GM19025 (cell line): ENCODE results near the gene PEBP1.
"Not testable (repeated sequence)": the region's sequence is repeated elsewhere in the genome, so short reads cannot be mapped to it uniquely, and the experiment has no call there.

ENCODE experiments used
- ATAC-seq: cut with Tn5 transposase; IDR thresholded peaks from one replicate; pipeline ENCODE4 v1.9.1; 2021; ENCODE audit warnings: mild to moderate bottlenecking, low read depth, moderate library complexity; ENCODE audit not compliant: unreplicated experiment

PEBP1 gene

DNA sequence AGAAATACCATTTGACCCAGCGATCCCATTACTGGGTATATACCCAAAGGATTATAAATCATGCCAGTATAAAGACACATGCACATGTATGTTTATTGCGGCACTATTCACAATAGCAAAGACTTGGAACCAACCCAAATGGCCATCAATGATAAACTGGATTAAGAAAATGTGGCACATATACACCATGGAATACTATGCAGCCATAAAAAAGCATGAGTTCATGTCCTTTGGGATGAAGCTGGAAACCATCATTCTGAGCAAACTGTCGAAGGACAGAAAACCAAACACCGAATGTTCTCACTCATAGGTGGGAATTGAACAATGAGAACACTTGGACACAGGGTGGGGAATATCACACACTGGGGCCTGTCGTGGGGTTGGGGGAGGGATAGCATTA lies 6.5 kb upstream of the PEBP1 start:
- ATAC-seq: not testable (repeated sequence)

DNA sequence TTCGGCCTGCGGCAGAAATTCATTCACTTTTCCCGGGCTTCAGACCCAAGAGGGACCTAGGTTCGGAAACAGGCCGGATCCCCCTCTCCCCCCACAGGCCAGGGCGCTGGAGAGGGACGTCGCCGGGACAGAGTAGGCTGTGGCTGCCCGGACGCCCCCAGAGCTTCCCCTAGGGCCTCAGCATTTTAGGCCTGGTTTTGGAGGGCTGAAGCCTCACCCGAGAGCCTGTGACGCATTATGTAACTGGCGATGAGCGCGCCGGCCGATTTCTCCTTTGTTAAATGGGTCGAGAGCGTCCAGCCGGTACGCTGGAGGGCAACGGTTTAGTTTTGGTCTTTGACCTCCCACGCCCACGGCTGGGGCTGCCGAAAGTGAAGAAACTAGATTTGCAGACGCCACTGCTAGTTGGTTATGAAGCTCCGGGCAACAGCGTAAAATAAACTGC lies 657 bp downstream of the PEBP1 start:
- ATAC-seq: peak; percentile 14

DNA sequence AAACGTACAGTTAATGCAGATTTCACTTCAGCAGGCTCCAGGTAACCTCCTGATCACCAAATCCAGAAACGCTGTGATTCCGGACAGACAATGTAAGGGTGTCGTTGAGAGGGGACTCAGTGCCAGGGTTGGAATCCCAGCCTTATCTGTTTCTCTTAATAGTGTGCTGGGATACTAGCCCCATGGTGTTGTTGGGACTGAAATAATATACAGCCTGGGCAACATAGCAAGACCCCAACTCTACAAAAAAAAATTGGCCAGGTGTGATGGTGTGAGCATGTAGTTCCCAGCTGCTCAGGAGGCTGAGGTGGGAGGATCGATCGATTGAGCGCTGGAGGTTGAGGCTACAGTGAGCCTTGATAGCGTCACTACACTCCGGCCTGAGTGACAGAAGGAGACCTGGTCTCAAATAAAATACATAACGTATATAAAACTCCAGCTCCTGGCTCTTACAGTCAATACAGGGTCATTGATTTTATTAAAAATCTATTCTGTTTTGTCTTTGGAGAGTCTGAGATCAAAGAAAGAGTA lies 1.3 kb downstream of the PEBP1 start:
- no peak for ATAC-seq

DNA sequence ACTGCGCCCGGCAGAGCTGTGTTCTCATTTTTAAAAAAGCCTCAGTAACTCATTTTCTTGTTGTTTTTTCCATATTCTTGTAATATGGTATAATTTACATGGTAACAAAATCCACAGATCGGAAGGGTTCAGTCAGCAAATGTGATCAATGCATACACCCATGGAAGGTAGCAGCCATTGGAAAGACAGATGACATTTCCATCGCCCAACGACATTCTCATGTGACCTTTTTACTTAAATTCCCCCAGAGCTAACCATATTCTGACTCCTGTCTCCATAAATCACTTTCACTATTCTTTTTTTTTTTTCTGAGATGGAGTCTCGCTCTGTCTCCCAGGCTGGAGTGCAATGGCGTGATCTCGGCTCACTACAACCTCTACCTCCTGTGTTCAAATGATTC lies 4.9 kb downstream of the PEBP1 start:
- ATAC-seq: no peak

DNA sequence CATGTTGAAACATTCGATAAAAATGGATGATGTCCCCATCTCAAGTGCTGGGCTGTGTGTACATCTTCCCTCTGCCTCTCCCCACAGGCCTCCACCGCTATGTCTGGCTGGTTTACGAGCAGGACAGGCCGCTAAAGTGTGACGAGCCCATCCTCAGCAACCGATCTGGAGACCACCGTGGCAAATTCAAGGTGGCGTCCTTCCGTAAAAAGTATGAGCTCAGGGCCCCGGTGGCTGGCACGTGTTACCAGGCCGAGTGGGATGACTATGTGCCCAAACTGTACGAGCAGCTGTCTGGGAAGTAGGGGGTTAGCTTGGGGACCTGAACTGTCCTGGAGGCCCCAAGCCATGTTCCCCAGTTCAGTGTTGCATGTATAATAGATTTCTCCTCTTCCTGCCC lies 8.6 kb downstream of the PEBP1 start:
- no peak for ATAC-seq

DNA sequence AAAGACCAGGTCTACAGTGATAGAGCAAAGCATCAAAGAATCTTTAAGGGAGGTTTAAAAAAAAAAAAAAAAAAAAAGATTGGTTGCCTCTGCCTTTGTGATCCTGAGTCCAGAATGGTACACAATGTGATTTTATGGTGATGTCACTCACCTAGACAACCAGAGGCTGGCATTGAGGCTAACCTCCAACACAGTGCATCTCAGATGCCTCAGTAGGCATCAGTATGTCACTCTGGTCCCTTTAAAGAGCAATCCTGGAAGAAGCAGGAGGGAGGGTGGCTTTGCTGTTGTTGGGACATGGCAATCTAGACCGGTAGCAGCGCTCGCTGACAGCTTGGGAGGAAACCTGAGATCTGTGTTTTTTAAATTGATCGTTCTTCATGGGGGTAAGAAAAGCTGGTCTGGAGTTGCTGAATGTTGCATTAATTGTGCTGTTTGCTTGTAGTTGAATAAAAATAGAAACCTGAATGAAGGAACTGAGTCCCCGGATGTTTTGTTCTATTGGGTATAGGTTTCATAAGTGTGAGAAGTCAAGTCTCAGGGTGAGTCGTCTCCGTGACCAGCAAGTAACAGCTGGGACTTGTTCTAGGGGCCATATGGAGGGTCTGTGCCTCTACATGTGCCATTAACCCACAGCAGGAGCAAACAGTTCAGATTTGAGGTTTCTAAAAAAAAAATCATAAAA lies 9.3 kb downstream of the PEBP1 start:
- ATAC-seq: no peak

DNA sequence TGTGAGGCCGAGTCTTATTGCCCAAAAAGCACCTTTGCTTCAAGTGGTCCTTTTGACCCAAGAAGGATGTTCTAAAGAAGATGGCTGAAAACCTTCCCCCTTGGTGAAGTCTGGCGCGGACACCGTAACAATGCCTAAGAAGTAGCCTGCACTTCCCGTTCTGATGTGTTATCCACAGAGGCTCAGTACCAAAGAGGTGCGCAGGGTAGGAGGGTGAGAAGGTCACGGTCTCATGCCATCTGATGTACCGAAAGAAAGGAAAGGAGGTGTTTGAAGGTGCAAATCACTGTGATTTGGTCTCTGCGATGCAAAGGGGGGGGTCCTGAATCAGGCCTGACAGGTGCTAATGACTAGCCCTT lies 9.9 kb downstream of the PEBP1 start:
- no peak for ATAC-seq

DNA sequence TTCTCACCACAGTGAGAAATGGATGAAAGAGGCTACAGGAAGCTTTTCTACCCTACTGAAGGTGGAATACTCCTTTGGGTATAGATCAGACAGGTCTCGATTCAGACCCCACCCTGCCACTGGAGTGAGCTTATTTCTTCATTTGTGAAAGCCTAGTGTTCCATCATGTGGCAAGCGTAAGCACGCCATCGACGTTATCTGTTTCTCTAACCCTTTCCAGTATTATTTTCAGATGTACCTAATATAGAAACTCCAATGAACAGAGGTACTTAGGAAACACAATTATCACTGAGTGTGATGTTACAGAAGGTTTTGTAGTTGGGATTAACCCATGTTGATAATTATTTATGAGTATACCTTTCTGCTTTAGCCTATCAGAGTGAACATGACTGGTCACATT lies 12.4 kb downstream of the PEBP1 start:
- no peak for ATAC-seq

DNA sequence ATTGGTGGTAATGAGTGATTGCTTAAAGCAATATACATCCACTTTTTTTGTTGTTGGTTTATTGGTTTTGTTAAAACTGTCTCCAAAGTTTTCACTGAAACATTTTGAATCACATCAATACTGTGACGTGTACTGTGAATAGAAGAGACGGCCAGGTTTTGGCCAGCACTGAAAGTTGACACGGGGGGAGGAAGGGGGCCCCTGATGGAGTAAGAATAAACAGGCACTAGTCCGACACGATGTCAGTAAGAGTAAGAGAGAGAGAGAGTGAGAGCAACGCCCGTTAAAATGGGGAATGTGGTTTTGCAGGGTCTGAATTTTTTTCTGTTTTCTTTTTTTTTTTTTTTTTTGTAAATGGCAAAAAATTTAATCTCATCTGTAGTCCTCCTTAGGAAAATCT lies 14.7 kb downstream of the PEBP1 start:
- no peak for ATAC-seq

DNA sequence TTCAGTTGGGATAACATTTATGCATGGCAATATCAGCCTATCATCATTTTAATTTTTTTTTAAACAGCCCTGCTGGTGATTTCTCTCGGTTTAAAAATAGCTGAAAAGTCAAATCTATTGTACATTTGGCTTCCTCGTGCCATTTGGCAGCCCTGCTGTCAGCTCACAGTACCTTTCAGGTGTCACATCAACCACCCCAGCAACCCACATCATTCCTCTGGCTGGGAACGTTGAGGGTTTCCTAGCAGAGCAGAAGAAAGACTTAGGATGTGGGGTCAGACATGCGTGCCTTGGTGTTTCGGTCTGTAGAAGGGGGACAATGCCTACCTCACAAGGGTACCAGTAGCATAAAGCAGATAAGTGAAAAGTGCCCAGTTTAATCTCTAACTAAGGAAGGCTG lies 15.8 kb downstream of the PEBP1 start:
- no peak for ATAC-seq

DNA sequence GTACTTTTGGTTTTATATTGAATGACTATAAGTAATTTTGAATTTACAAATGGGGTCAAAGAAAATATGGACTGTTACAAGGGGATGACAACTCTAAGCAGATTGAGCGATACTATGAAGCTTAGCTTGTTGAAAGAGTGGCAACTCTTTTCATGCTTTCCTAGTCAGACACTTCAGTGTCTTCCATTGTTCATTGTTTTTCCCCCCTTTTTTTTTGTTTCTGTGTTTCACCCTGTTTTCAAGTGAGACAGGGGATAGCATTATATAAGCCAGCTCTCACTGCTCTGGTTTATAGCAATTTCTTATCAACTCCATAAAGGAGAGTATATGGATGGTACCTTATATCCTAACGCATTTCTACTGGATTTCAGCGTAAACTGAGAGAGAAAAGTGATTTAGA lies 24.6 kb downstream of the PEBP1 start:
- no peak for ATAC-seq

DNA sequence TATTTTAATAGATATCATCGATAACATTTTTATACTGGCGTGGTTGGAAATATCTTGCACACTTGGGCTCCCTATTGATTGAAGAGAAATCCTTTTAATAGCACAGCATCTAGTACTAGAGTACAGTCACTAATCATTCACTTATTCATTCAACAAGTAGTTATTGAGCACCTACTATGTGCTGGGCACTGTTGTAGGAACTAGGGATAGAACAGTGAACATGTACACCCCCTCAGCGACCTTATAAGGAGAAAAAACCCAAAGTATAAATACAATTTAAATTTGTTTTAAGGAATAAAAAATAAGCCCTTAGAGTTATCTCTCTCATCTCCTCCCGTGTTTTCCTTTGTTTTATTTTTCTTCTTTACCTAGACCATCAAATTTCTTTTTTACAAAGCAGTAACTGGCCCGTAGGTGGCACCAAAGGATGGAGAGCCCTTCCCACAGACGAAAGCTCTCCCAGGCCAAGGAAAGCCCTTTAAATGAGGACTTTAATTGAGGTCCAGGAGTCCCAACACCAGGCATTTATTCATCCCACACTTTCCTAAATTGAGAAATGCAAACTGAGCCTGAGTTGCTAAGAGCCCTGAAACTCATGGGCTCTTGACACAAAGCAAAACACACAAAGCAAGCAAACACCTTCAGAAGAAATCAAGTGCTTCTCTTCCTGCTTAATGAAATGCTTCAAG lies 29.0 kb downstream of the PEBP1 start:
- ATAC-seq: no peak

DNA sequence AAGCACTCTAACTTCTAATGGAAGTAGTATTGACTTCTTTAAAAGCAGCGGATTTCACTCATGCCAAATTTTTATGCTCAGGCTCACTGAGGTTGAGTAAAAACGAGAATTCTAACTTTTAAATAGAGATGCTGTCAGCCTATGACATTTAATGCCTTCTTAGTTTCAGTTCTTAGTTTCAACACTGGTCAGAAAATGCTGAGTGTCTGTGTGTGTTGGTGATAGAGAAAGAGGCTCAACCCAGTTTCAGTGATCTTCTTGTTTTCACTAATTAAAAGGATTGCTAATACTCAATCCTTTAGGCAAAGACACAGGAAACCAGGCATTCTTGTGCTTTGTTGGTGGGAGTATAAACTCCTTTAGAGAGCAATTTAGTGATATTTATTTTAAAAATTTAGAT lies 31.0 kb downstream of the PEBP1 start:
- peak; percentile 91 for ATAC-seq

DNA sequence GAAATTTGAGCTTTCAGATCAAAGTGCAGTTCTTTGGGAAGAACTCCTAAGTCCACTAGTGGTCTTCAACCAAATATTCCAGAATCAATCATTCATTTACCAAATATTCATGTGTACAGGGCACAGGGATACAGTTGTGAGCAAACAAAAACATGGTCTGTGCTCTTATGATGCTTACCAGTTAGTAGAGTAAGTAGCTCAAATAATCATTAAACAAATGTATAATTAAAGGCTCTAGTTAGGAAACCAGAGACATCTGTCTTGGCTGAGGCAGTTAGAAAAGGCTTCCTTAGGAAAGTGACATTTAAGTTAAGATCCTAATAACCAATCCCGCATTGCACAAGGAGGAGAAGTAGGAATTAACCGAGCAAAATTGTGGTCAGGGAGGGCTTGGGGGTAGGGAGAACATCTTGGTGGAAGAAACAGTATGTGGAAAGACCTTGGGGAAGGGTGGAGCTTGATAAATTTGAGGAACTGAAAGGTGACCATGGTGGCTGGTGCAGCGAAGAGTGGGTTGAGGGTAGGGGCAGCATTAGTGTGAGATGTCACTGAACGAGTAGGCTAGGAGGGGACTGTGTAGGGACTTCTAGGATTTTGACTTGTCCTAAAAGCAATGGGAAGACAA lies 40.0 kb downstream of the PEBP1 start:
- no peak for ATAC-seq

DNA sequence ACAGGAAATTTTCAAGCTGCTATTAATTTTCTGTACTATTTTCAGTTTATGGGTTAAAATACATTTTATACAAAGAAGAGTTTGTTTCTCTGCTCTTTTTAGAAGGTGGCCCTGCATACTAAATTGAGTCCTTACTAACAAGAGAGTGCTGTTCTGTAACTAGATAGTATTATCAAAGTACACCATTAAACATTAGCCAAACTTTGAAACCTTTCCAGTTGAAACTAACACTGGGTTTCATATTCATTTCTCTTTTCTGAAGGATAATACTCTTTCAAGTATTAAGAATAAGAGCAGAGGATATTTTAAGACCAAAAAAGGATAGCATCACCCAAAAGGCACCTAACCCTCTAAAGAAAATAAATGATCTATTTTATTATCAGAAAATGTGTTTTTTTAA lies 47.2 kb downstream of the PEBP1 start:
- no peak for ATAC-seq

DNA sequence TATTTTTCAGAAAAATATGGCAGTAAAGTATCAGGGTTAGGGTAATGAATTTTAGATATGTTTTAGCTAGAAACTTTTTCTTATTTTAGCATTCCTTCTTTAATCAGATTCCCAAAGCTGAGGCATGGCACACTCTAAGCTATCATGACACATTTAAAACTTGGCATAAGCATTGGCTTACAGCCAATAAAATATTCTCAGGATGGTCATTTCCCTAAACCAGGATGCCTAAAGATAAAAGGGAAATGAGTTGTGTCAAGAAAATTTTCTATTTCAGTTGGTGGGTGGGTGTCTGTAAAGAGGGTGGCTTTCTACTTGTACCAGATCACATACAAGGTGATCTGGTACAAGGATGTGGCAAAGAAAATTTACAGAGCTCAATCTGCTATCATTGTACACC lies 47.8 kb downstream of the PEBP1 start:
- no peak for ATAC-seq

DNA sequence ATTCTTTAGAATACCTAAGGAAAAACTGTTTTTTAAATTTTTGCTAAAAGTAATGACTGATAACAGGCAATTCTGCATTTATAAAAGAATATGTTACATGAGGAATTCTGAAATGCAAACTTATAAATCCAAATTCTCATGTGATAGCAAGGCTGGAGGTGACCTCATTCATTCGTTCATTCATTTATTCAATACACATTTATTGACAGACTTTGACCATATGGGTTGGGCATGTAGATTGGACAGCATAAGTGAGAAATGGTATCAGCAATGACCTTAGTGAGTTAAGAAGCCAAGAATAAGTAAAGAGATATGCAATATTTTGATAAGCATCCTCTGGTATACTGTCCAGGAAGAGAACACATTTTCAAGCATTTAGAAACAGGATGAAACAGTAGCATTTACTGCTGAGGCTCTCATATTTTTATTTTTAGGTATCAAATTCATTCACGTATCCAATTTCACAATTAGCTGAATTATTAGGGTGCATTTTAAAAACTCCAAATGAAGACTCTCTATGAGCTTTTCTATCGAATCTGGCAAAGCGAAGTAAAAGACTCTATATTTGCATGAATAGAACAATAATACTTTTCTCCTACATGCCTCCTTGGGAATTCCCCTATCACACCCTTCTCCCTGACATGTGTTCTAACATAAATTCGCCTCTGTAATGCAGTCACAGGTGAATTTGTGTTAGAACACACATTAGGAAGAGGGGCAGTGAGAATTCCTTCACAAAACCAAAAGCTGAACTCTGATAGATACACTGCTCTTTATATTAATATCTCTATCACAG lies 49.9 kb downstream of the PEBP1 start:
- no peak for ATAC-seq

DNA sequence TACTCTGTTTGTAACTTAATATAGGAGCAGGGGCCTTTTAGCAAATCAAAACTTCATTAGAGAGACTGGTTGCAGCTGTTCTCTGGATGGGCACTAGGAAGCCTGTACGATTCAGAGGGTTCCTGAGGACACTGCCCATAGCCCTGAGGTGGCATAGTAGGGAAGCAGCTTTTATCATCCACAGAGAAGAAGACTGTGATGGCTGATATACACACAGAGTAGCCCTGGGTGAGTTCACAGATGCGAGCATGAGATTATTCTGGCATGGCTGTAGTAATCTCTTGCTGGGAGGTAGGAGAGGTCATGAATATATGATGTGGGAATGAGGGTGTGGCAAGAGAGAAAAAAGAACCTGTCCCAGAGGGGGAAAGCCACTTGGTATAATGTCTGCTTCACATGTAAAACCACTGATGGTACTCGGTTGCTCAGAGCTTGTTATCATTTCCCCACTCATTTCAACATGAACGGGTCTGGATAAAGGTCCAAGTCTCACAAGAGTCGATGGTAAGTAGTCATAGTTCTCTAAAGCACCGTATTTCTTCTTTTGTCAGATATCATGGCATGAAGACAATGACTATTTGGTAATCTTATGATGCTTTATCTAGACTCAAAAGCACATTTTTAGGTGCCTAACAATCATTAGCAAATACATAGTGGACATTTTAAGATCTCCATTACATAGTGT lies 52.0 kb downstream of the PEBP1 start:
- ATAC-seq: no peak

DNA sequence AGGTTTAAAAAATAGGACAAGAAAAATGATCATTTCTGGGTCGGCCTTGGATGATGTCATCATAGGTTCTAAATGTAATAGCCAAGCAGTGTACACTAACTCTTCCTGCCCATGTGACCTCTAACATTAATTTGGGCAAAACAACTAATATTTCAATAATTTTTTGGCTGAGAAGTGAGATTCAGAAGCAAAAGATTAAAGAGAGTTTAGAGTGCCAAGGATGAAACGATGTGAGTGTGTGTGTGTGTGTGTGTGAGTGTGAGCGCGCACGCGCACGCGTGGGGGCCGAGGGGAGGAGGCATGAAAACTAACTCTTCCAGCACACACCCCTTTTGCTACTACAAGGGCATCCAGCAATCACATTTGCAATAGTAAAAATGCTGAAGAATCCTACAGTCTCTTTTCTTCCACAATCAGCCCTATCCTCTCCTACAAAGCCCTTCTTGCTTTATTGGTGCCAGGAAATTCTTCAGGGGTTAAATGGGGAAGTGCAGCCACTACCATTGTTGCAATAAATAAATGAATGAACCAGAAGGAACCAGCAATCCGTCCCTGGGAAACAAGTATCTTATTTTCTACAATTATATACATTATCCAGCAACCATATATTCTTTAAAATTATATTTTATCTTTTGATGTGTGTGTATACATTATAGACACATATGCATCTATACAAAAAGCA lies 52.9 kb downstream of the PEBP1 start:
- no peak for ATAC-seq

DNA sequence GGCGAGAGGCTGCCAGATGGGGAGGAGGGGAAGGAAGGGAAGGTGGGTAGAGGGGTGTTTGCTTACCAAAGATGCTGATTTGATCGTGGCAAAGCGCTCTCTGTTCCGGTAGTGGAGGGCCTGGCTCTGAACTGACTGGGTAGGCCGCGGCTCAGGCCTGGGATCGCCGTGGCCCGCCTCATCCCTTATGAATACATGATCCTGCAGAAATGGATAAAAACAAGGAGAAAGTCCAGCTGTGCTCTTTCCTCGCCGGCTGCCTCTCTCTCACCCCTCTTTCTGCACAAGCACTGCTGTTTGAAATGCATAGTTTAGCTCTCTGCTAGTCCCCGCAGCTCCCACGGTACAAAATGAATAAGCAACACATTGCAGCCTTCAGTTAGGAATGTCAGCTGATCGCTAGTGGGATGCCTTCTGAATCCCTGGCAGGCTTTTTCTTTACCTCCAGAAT lies 53.8 kb downstream of the PEBP1 start:
- ATAC-seq: no peak
